ENCODE results near the gene DIS3L2. TPM values are rescaled to one million over a fixed set of nuclear protein-coding genes. Genes with fewer than 3 reads are reported as not detected.

The DIS3L2 gene
- total and polyA plus RNA-seq, 2 of the 8 experiments (the other 6 are each of a cell fraction or from before 2014, with no cell fraction given) = 11.5 to 21.6 TPM

DNA sequence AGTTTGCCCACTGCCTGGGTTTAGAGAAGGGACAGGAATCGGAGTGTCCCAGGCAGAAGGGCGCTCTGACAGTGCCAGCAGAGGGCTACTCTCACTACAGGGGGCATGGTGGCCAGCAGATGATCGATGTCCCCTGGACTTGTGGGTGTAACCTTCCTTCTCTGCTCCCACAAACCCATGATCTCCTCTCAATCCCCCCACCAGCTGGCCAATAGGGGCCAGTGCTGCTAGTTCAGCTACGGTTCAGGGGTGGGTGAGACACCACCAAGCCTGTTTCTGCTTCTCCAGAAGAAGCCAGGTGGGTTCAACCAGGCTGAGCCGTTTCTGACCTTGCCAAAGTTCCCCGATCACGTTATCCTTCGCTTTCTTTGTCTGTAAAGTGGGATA lies 36.6 kb upstream of the DIS3L2 start (continued):
- TF ChIP-seq, protein P1, sequence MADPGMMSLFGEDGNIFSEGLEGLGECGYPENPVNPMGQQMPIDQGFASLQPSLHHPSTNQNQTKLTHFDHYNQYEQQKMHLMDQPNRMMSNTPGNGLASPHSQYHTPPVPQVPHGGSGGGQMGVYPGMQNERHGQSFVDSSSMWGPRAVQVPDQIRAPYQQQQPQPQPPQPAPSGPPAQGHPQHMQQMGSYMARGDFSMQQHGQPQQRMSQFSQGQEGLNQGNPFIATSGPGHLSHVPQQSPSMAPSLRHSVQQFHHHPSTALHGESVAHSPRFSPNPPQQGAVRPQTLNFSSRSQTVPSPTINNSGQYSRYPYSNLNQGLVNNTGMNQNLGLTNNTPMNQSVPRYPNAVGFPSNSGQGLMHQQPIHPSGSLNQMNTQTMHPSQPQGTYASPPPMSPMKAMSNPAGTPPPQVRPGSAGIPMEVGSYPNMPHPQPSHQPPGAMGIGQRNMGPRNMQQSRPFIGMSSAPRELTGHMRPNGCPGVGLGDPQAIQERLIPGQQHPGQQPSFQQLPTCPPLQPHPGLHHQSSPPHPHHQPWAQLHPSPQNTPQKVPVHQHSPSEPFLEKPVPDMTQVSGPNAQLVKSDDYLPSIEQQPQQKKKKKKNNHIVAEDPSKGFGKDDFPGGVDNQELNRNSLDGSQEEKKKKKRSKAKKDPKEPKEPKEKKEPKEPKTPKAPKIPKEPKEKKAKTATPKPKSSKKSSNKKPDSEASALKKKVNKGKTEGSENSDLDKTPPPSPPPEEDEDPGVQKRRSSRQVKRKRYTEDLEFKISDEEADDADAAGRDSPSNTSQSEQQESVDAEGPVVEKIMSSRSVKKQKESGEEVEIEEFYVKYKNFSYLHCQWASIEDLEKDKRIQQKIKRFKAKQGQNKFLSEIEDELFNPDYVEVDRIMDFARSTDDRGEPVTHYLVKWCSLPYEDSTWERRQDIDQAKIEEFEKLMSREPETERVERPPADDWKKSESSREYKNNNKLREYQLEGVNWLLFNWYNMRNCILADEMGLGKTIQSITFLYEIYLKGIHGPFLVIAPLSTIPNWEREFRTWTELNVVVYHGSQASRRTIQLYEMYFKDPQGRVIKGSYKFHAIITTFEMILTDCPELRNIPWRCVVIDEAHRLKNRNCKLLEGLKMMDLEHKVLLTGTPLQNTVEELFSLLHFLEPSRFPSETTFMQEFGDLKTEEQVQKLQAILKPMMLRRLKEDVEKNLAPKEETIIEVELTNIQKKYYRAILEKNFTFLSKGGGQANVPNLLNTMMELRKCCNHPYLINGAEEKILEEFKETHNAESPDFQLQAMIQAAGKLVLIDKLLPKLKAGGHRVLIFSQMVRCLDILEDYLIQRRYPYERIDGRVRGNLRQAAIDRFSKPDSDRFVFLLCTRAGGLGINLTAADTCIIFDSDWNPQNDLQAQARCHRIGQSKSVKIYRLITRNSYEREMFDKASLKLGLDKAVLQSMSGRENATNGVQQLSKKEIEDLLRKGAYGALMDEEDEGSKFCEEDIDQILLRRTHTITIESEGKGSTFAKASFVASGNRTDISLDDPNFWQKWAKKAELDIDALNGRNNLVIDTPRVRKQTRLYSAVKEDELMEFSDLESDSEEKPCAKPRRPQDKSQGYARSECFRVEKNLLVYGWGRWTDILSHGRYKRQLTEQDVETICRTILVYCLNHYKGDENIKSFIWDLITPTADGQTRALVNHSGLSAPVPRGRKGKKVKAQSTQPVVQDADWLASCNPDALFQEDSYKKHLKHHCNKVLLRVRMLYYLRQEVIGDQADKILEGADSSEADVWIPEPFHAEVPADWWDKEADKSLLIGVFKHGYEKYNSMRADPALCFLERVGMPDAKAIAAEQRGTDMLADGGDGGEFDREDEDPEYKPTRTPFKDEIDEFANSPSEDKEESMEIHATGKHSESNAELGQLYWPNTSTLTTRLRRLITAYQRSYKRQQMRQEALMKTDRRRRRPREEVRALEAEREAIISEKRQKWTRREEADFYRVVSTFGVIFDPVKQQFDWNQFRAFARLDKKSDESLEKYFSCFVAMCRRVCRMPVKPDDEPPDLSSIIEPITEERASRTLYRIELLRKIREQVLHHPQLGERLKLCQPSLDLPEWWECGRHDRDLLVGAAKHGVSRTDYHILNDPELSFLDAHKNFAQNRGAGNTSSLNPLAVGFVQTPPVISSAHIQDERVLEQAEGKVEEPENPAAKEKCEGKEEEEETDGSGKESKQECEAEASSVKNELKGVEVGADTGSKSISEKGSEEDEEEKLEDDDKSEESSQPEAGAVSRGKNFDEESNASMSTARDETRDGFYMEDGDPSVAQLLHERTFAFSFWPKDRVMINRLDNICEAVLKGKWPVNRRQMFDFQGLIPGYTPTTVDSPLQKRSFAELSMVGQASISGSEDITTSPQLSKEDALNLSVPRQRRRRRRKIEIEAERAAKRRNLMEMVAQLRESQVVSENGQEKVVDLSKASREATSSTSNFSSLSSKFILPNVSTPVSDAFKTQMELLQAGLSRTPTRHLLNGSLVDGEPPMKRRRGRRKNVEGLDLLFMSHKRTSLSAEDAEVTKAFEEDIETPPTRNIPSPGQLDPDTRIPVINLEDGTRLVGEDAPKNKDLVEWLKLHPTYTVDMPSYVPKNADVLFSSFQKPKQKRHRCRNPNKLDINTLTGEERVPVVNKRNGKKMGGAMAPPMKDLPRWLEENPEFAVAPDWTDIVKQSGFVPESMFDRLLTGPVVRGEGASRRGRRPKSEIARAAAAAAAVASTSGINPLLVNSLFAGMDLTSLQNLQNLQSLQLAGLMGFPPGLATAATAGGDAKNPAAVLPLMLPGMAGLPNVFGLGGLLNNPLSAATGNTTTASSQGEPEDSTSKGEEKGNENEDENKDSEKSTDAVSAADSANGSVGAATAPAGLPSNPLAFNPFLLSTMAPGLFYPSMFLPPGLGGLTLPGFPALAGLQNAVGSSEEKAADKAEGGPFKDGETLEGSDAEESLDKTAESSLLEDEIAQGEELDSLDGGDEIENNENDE (IDR thresholded peaks at IDR 0.05; ENCODE audit: insufficient replicate concordance, low read length) = no peak
- no peak for TF ChIP-seq PHF8 (conservative IDR thresholded peaks at IDR 0.05; ENCODE audit: low read depth, low read length)

Measured in H1 (cell line).